Left lung (tissue), 10 donors: ENCODE results near the gene RNF175. TPM values are rescaled to one million over a fixed set of nuclear protein-coding genes. Genes with fewer than 3 reads are reported as not detected.

Source experiments
- ATAC-seq: fragments of 200-7000 bp; cut with Tn5 transposase; one replicate; pipeline ENCODE4 v1.9.1; 2020; ENCODE audit warnings: moderate library complexity
- DNase-seq, 4 donors: peaks; one replicate each; pipeline ENCODE4 v3.0.0-alpha.2; 2013 to 2020
- H3K27ac ChIP-seq, 2 donors: fragments of 200-600 bp; sonication (generic) in 1 of 2; one replicate each; pipeline versions ENCODE4 v1.5.0 to v1.8.0; 2020 to 2021
- H3K27me3 ChIP-seq, 2 donors: fragments of 200-600 bp; sonication (generic) in 1 of 2; one replicate each; pipeline versions ENCODE4 v1.5.0 to v1.8.0; 2020 to 2021
- H3K36me3 ChIP-seq, 2 donors: fragments of 200-600 bp; sonication (generic) in 1 of 2; one replicate each; pipeline versions ENCODE4 v1.5.0 to v1.8.0; 2020 to 2021
- H3K4me1 ChIP-seq, 2 donors: fragments of 200-600 bp; one replicate each; pipeline ENCODE4 v1.8.0; 2021
- H3K4me3 ChIP-seq, 2 donors: fragments of 200-600 bp; sonication (generic) in 1 of 2; one replicate each; pipeline versions ENCODE4 v1.5.0 to v1.8.0; 2020 to 2021; ENCODE audit warnings: mild to moderate bottlenecking in 1 of 2
- H3K9me3 ChIP-seq, 2 donors: fragments of 200-600 bp; sonication (generic) in 1 of 2; one replicate each; pipeline versions ENCODE4 v1.5.0 to v1.8.0; 2020 to 2021
- CTCF ChIP-seq, 2 donors: fragments of 200-600 bp; sonication (generic) in 1 of 2; IDR thresholded peaks; one replicate each; pipeline versions ENCODE4 v1.5.0 to v1.8.0; 2021; ENCODE audit warnings: antibody characterized with exemption in 2 of 2
- intact Hi-C, 2 donors: fragments of 100-400 bp; cut with DNase I; formaldehyde crosslinking; loops; one replicate each; pipeline versions ENCODE4 v1.11.2 to v1.14.2; 2022
- polyA plus RNA-seq, 6 donors: library from polyadenylated mRNA; unstranded; fragments of 120-200 nt; gene quantifications; one replicate each; pipeline ENCODE4 v1.2.1, GENCODE V29; 2013; ENCODE audit not compliant: insufficient read length in 6 of 6
- total RNA-seq, 2 donors: library from RNA; stranded (reverse); fragmentation: NEBNext Ultra II Directional; extraction: Animal tissue kit (Norgen Biotek cat#: 25700); gene quantifications; one replicate each; pipeline ENCODE4 v1.2.1, GENCODE V29; 2021
- donor health status: DM: no; HTN: yes; CAD: no.
- donor health status: DM: no; HTN: no; CAD: no.

Gene RNF175
- total and polyA plus RNA-seq, 8 donors, result 0.23 to 9.5 (median 7.2) TPM; not detected in 1

- no peak for ATAC-seq
Observed at GRCh38 chr4:153777421-153777820, 17.6 kb upstream of the RNF175 start.

GRCh38 chr4:153776601-153777000 lies 16.8 kb upstream of the RNF175 start:
- ATAC-seq (no peak), DNase-seq (no peak)
- Histone ChIP-seq H3K4me1 (no peaks in the 10 kb centered on the region), H3K27me3 (peaks cover 0 to 24% of the 10 kb centered on the region in 2 donors), H3K27ac (no peak overlapping the region), H3K9me3 (no peaks in the 10 kb centered on the region), H3K36me3 (no peaks in the 10 kb centered on the region), H3K4me3 (no peak overlapping the region)
- no peak for TF ChIP-seq CTCF (IDR thresholded peaks at IDR 0.05)
- intact Hi-C loops, result no loop called here

More at GRCh38 chr4:153777421-153777820, 17.6 kb upstream of the RNF175 start:
- intact Hi-C loops, result no loop called here
- no peak overlapping the region for H3K4me3 ChIP-seq
- peaks cover 0 to 32% of the 10 kb centered on the region in 2 donors for H3K27me3 ChIP-seq
- no peaks in the 10 kb centered on the region for H3K9me3 ChIP-seq
- DNase-seq, result no peak
- no peak overlapping the region for H3K27ac ChIP-seq
- H3K4me1 ChIP-seq, result no peaks in the 10 kb centered on the region
- no peak for TF ChIP-seq CTCF (IDR thresholded peaks at IDR 0.05)
- no peaks in the 10 kb centered on the region for H3K36me3 ChIP-seq

- no peak for TF ChIP-seq CTCF (IDR thresholded peaks at IDR 0.05)
- no peak overlapping the region for H3K27ac ChIP-seq
Observed at GRCh38 chr4:153773236-153773690, 13.4 kb upstream of the RNF175 start.

GRCh38 chr4:153771046-153771445 lies 11.2 kb upstream of the RNF175 start:
- Histone ChIP-seq H3K36me3 (no peaks in the 10 kb centered on the region), H3K4me3 (no peak overlapping the region), H3K9me3 (no peaks in the 10 kb centered on the region), H3K4me1 (no peaks in the 10 kb centered on the region), H3K27me3 (no peaks in the 10 kb centered on the region), H3K27ac (no peak overlapping the region)
- DNase-seq (no peak), ATAC-seq (no peak)
- no peak for TF ChIP-seq CTCF (IDR thresholded peaks at IDR 0.05)
- intact Hi-C loops, result no loop called here

More at GRCh38 chr4:153773236-153773690, 13.4 kb upstream of the RNF175 start:
- Histone ChIP-seq H3K27me3 (peaks cover 0 to 5% of the 10 kb centered on the region in 2 donors), H3K36me3 (no peaks in the 10 kb centered on the region), H3K4me3 (no peak overlapping the region), H3K4me1 (no peaks in the 10 kb centered on the region), H3K9me3 (no peaks in the 10 kb centered on the region)
- intact Hi-C loops, result no loop called here
- DNase-seq (no peak), ATAC-seq (no peak)

GRCh38 chr4:153766758-153767157 lies 6.9 kb upstream of the RNF175 start:
- peaks cover 0 to 18% of the 10 kb centered on the region in 2 donors for H3K27me3 ChIP-seq
- no peaks in the 10 kb centered on the region for H3K36me3 ChIP-seq
- H3K4me3 ChIP-seq, result no peak overlapping the region
- intact Hi-C loops, result no loop called here
- no peaks in the 10 kb centered on the region for H3K9me3 ChIP-seq
- H3K4me1 ChIP-seq, result no peaks in the 10 kb centered on the region
- TF ChIP-seq CTCF (IDR thresholded peaks at IDR 0.05), result no peak
- ATAC-seq (no peak), DNase-seq (no peak)
- H3K27ac ChIP-seq, result no peak overlapping the region
